ENCODE data around the gene SLC2A9.
A peak's percentile ranks its signal among the peaks of the same experiment; 100 is the strongest.

SLC2A9 gene

DNA sequence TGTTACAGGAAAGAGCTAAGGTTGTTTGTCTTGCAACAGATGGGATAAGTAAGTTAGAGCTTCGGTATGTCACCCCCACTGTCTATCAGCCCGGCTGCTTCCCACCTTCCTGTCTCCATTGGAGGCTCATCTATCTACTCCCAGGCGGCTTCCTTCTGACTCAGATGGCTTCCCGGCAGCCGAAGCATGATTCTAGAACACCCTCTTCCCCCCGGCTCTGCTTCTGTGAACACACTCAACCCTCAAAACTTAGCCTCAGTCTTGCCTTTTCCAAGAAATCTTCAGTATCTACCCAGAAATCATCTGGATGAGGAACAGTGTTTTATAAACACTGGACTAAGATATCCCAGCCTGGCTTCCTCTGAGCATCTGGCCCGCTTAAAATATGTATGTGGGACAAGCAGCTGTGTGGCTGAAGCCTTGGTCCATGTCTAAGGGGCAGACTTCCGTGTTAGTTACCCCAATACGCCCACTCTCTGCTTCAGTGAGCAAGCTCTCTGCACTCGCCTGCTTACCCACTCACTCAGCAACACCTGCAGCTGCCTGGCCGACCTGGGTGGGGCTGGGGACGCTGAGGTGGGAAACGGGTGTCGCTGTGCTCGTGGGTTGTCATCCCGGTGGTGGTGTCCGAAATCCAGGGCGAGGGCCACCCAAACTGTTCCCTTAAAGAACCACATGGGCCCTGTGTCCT is 12.0 kb upstream of the SLC2A9 start:
- Mint-ChIP-seq H3K36me3 (no peaks in the 10 kb centered on the region), H3K27ac (no peak overlapping the region), H3K4me3 (no peak overlapping the region), H3K4me1 (peaks cover 11 to 18% of the 10 kb centered on the region in 2 donors), H3K27me3 (peaks cover 0 to 21% of the 10 kb centered on the region in 2 donors), H3K9me3 (no peaks in the 10 kb centered on the region)
- DNase-seq: no peak
- ATAC-seq (replicated peaks): peak; percentile 29 to 54

DNA sequence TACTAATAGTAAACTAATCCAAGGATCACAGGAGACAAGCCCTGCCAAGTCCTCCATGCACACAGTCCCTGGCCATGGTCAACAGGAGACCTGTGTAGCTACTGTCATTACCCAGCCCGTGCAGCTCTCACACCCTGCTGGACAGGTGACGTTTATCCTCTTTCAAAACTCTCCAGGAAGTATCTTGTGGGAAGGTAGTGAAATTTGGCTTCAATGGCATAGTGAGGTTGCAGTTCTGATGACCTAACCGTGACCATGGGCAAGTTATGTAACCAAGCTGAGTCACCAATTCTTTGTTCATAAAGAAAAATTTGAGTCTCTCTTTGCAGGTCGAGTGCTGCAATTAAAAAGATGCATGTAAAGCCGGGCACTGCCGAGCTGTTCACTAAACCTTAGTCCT is 11.3 kb upstream of the SLC2A9 start:
- no peak for DNase-seq
- H3K27me3 Mint-ChIP-seq: peaks cover 4 to 21% of the 10 kb centered on the region in 2 donors
- no peak for ATAC-seq (replicated peaks)
- no peaks in the 10 kb centered on the region for H3K9me3 Mint-ChIP-seq
- H3K27ac Mint-ChIP-seq: no peak overlapping the region
- H3K4me3 Mint-ChIP-seq: no peak overlapping the region
- H3K36me3 Mint-ChIP-seq: no peaks in the 10 kb centered on the region
- H3K4me1 Mint-ChIP-seq: peaks cover 11 to 18% of the 10 kb centered on the region in 2 donors

GRCh38 chr4:10031668-10032590 is 10.6 kb upstream of the SLC2A9 start:
- H3K9me3 Mint-ChIP-seq: no peaks in the 10 kb centered on the region
- ATAC-seq (replicated peaks) (no peak), DNase-seq (no peak)
- no peak overlapping the region for H3K27ac Mint-ChIP-seq
- no peak overlapping the region for H3K4me3 Mint-ChIP-seq
- peaks cover 4 to 21% of the 10 kb centered on the region in 2 donors for H3K27me3 Mint-ChIP-seq
- H3K36me3 Mint-ChIP-seq: no peaks in the 10 kb centered on the region
- H3K4me1 Mint-ChIP-seq: peaks cover 11 to 18% of the 10 kb centered on the region in 2 donors

- Mint-ChIP-seq H3K4me1 (peaks cover 11 to 18% of the 10 kb centered on the region in 2 donors), H3K27ac (no peak overlapping the region), H3K9me3 (no peaks in the 10 kb centered on the region), H3K36me3 (no peaks in the 10 kb centered on the region), H3K27me3 (peaks cover 4 to 21% of the 10 kb centered on the region in 2 donors), H3K4me3 (no peak overlapping the region)
- no peak for DNase-seq
- ATAC-seq (replicated peaks): no peak
Measured at GRCh38 chr4:10030972-10031667, 9.8 kb upstream of the SLC2A9 start.

DNA sequence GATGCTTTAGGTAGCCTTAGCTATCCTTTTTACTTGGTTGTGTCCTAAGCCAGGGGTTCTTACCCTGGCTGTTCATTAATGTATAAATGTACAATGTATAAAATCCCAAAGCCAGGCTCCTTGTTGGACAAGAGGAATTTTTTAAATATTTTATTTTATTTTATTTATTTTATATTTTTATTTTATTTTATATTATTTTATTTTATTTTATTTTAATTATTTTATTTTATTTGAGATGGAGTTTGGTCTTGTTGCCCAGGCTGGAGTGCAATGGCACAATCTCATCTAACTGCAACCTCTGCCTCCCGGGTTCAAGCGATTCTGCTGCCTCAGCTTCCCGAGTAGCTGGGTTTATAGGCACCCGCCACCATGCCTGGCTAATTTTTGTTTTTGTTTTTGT is 8.1 kb upstream of the SLC2A9 start:
- Mint-ChIP-seq H3K36me3 (no peaks in the 10 kb centered on the region), H3K9me3 (no peaks in the 10 kb centered on the region), H3K4me3 (no peak overlapping the region), H3K27ac (no peak overlapping the region), H3K4me1 (peaks cover 11 to 18% of the 10 kb centered on the region in 2 donors), H3K27me3 (peaks cover 4 to 21% of the 10 kb centered on the region in 2 donors)
- no peak for DNase-seq
- ATAC-seq (replicated peaks): no peak

GRCh38 chr4:10028910-10029309 is 7.6 kb upstream of the SLC2A9 start:
- DNase-seq (no peak), ATAC-seq (replicated peaks) (no peak)
- Mint-ChIP-seq H3K4me1 (peaks cover 12 to 21% of the 10 kb centered on the region in 2 donors), H3K27me3 (peaks cover 4 to 21% of the 10 kb centered on the region in 2 donors), H3K9me3 (no peaks in the 10 kb centered on the region), H3K36me3 (no peaks in the 10 kb centered on the region), H3K27ac (no peak overlapping the region), H3K4me3 (no peak overlapping the region)

DNA sequence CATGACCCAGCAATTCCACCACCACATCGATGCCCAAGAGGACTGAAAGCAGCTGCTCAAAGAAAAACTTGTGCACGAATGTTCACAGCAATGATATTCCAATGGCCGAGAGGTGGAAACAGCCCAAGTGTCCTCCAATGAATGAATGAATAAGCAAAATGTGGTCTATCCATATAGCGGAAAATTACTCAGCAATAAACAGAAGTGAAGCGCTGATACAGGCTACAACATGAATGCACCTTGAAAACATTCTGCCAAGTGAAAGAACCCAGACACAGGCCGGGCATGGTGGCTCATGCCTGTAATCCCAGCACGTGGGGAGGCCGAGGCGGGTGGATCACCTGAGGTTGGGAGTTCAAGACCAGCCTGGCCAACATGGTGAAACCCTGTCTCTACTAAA is 5.2 kb upstream of the SLC2A9 start:
- Mint-ChIP-seq H3K4me3 (no peak overlapping the region), H3K4me1 (peaks cover 16 to 23% of the 10 kb centered on the region in 2 donors), H3K9me3 (no peaks in the 10 kb centered on the region), H3K27ac (no peak overlapping the region), H3K27me3 (peaks cover 4 to 6% of the 10 kb centered on the region in 2 donors), H3K36me3 (no peaks in the 10 kb centered on the region)
- DNase-seq (no peak), ATAC-seq (replicated peaks) (no peak)

DNA sequence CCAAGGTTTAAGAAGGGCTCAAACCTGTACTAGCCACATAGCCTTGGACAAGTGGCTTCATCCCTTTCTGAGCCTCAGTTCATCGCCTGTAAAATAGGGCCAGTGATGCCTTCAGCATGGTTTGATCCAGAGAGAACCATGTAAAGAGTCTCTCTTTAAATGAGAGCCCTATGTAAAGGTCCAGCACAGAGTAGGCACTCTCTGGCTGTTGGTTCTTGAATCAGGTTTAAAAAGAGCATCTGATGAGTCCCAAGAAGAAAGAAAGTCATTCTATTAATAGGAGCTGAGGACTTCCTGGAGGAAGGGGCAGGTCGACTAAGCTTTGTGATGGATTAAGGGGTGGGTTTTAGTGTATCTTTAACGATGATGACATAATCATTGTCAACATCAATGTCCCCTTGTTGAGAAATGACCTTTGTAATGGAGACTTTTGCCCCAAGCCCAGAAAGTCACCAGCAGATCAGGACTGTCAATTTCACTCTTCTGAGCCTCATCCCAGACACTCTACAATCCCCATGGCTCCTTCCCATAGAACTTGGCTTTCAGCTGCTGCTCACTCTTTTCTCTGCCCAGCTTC is 4.0 kb upstream of the SLC2A9 start:
- no peak overlapping the region for H3K27ac Mint-ChIP-seq
- no peak for ATAC-seq (replicated peaks)
- peaks cover 4 to 6% of the 10 kb centered on the region in 2 donors for H3K27me3 Mint-ChIP-seq
- H3K36me3 Mint-ChIP-seq: no peaks in the 10 kb centered on the region
- no peaks in the 10 kb centered on the region for H3K9me3 Mint-ChIP-seq
- no peak overlapping the region for H3K4me3 Mint-ChIP-seq
- H3K4me1 Mint-ChIP-seq: peaks cover 23 to 33% of the 10 kb centered on the region in 2 donors
- no peak for DNase-seq

DNA sequence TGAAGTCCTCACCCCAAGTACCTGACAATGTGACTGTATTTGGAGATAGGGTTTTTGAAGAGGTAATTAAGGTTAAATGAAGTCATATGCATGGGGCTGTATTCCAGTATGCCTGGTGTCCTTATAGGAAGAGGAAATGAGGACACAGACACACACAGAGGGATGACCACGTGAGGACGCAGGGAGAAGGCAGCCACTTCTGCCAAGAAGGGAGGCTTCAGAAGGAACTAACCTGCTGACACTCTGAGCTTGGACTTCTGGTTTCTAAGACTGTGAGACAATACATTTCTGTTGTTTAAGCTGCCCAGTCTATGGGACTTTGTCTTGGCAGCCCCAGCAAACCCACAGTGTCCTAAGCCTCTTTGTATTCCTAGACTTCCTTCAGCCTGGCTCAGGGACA is 3.0 kb upstream of the SLC2A9 start:
- peaks cover 4 to 6% of the 10 kb centered on the region in 2 donors for H3K27me3 Mint-ChIP-seq
- ATAC-seq (replicated peaks): no peak
- DNase-seq: no peak
- H3K36me3 Mint-ChIP-seq: no peaks in the 10 kb centered on the region
- no peaks in the 10 kb centered on the region for H3K9me3 Mint-ChIP-seq
- no peak overlapping the region for H3K27ac Mint-ChIP-seq
- no peak overlapping the region for H3K4me3 Mint-ChIP-seq
- H3K4me1 Mint-ChIP-seq: peaks cover 25 to 40% of the 10 kb centered on the region in 2 donors

- no peak overlapping the region for H3K27ac Mint-ChIP-seq
- H3K4me3 Mint-ChIP-seq: no peak overlapping the region
- peaks cover 27 to 45% of the 10 kb centered on the region in 2 donors for H3K4me1 Mint-ChIP-seq
- peak in 1 of 2 donors; percentile 29 for ATAC-seq (replicated peaks)
- no peak for DNase-seq
- peaks cover 3 to 4% of the 10 kb centered on the region in 2 donors for H3K27me3 Mint-ChIP-seq
- H3K9me3 Mint-ChIP-seq: no peaks in the 10 kb centered on the region
- H3K36me3 Mint-ChIP-seq: no peaks in the 10 kb centered on the region
Measured at GRCh38 chr4:10023806-10024205, 2.5 kb upstream of the SLC2A9 start.

GRCh38 chr4:10023050-10023419 is 1.7 kb upstream of the SLC2A9 start:
- Mint-ChIP-seq H3K9me3 (no peaks in the 10 kb centered on the region), H3K36me3 (no peaks in the 10 kb centered on the region), H3K4me3 (no peak overlapping the region), H3K27ac (no peak overlapping the region), H3K27me3 (peaks cover 0 to 2% of the 10 kb centered on the region in 2 donors), H3K4me1 (peaks cover 30 to 49% of the 10 kb centered on the region in 2 donors)
- ATAC-seq (replicated peaks): peak; percentile 35 to 38
- DNase-seq: no peak

DNA sequence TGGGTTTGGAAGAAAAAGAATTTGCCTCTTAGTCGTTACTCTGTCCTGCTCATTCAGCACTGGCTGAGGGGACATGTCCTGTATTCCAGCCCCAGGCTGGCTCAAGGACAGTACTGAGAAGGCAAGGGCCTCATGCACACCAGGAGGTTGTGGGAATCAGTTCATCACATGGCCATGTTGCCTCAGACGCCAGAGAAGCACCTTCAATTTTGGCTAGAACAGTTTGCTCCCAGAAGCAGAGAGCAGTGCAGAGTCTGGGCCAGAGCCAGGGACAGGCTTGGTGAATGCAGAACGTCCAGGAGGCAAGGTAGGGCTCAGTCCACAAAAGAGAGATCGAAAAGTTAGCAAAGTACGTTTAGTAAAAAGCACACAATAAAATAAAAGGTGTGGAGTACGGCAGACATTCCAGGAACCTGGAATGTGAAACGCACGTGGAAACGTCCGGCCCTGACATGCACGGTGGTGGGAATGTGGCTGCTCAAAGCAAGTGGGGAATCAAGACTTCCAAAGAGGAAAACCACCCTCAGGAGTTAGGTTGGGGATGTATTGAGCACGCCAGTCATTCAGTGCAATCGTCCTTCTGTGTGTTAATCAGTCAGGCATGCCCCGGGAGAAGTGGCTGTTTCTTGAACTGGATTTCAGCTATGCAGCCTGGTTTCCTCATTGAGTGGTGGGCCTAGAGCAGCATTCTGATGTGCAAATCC is 1.2 kb upstream of the SLC2A9 start:
- no peak for DNase-seq
- no peak for ATAC-seq (replicated peaks)
- H3K4me1 Mint-ChIP-seq: peaks cover 30 to 49% of the 10 kb centered on the region in 2 donors
- no peaks in the 10 kb centered on the region for H3K36me3 Mint-ChIP-seq
- no peak overlapping the region for H3K27ac Mint-ChIP-seq
- no peak overlapping the region for H3K4me3 Mint-ChIP-seq
- H3K9me3 Mint-ChIP-seq: no peaks in the 10 kb centered on the region
- H3K27me3 Mint-ChIP-seq: no peaks in the 10 kb centered on the region

DNA sequence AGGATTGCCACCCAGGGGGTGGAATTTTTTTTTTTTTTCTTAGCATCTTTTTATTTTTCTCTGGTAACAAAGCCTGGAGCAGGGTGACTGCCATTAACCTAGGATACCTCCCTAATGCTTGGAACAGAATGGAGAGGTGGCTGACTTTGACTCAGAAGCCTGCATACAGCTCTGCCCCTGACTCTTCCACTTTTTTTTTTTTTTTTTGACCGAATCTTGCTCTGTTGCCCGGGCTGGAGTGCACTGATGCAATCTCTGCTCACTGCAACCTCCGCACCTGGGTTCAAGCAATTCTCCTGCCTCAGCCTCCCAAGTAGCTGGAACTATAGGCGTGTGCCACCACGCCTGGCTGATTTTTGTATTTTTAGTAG is 341 bp upstream of the SLC2A9 start:
- no peaks in the 10 kb centered on the region for H3K36me3 Mint-ChIP-seq
- ATAC-seq (replicated peaks): no peak
- H3K4me1 Mint-ChIP-seq: peaks cover 30 to 49% of the 10 kb centered on the region in 2 donors
- H3K9me3 Mint-ChIP-seq: no peaks in the 10 kb centered on the region
- no peaks in the 10 kb centered on the region for H3K27me3 Mint-ChIP-seq
- no peak overlapping the region for H3K27ac Mint-ChIP-seq
- no peak overlapping the region for H3K4me3 Mint-ChIP-seq
- no peak for DNase-seq

DNA sequence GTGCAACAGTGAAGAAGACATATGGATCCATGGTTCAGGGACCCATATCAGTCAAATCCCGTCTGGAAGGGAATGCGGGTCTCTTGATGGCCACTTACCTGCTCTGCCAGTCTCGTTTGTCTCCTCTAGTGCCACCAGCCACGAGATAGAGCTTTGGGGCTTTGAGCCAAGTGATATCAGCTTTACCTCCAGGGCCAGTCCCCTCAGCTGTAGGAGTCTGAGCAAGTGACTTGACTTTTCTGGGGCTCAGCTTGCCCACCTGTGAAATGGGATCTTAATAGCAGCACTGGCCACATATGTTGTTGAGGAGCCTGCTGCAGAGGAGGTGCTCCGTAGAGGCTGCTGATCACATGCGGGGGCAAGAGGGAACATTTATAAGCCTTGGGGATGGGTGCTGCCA is 1.2 kb downstream of the SLC2A9 start:
- no peaks in the 10 kb centered on the region for H3K36me3 Mint-ChIP-seq
- DNase-seq (no peak), ATAC-seq (replicated peaks) (no peak)
- H3K27ac Mint-ChIP-seq: no peak overlapping the region
- H3K4me1 Mint-ChIP-seq: peaks cover 30 to 49% of the 10 kb centered on the region in 2 donors
- H3K9me3 Mint-ChIP-seq: no peaks in the 10 kb centered on the region
- no peaks in the 10 kb centered on the region for H3K27me3 Mint-ChIP-seq
- no peak overlapping the region for H3K4me3 Mint-ChIP-seq
